8988T (cell line): ENCODE results near the gene S100A13.
A peak's percentile ranks its signal among the peaks of the same experiment; 100 is the strongest.
"Not testable (repeated sequence)": the region's sequence is repeated elsewhere in the genome, so short reads cannot be mapped to it uniquely, and the experiment has no call there.

Source experiments
- DNase-seq: peaks from one replicate; pipeline ENCODE4 v3.0.0; 2011

The S100A13 gene

DNA sequence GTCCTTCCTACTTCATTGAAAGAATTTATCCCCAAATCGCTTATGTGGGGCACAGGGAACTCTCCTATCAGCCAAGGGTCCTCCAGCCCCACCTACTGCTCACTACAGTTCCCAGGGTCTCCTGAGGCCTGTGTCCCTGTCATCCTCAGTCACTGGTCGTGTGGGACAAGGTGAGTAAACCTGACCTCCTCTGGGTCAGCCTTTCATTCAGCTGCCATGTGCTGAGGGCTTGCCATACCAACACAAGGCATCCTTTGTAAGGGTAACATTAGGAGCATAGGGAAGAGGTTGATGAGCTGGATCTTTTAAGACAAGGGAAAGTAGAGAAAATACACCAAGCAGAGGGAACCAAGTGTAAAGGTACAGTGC, 20.0 kb upstream of the S100A13 start:
- no peak for DNase-seq

DNA sequence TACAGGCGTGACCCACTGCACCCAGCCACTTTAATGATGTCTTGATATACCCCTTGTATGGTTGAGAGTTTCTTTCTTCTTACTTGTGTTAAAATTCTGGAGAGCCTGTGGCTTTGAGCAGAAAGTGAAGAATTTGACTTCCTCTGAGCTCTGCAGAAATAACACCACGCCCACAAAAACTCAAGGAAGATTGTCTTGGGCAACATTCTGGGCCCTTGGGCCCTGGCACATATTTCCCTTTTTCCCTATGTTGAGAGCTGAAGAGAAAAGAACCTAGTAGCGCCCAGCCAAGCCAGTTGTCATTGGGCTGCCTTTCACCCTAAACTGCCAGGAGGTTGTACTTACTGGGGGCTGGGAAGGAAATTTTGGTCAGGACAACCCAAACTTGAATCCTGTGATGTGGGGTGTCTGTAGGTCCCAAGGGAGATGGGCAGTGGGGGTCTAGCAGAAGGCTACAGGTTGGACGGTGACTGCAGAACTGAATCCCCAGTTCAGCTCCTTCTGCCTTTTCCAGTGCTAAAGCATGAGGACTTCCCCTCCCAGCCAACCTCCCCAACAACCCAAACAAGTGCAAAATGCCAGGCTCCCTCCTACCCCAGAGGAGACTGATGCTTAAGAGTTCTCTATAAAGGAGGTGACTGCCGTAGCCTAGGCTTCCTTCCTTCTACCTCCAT, 19.5 kb upstream of the S100A13 start:
- DNase-seq = no peak

- DNase-seq = no peak
These were observed 16.5 kb upstream of the S100A13 start for GRCh38 chr1:153643816-153644215.

DNA sequence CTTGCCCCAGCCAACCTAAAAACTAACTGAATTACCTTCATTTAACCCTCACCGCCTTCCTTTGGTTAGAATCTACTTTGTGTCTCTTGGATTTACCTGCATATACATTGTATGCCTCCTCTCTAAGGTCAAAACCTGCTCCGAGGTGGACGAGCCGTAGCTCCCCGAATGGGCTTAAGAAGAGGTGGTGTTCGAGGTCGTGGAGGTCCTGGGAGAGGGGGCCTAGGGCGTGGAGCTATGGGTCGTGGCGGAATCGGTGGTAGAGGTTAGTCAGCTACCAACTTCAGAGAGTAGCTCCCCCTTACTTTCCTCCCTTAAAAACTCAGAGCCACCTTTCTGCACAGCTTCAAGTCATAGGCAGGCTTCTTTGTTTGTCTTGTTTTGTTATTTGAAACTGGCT, 15.8 kb upstream of the S100A13 start:
- no peak for DNase-seq

DNA sequence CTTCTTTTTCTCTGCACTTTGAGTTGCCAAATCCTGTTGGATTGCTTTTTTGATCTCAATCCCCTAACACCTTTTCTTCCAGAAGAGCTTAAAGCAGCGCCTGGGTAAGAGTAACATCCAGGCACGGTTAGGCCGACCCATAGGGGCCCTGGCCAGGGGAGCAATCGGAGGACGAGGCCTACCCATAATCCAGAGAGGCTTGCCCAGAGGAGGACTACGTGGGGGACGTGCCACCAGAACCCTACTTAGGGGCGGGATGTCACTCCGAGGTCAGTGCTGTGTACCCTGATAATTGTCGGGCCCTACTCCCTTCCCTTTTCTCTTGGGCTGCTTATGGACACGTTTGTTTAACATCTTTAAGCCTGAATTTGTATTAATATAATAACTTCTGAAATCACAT, 14.9 kb upstream of the S100A13 start:
- no peak for DNase-seq

- DNase-seq = no peak
These were observed 13.6 kb upstream of the S100A13 start for GRCh38 chr1:153640861-153641260.

- not testable (repeated sequence) for DNase-seq
These were observed 12.9 kb upstream of the S100A13 start for GRCh38 chr1:153640213-153640612.

DNA sequence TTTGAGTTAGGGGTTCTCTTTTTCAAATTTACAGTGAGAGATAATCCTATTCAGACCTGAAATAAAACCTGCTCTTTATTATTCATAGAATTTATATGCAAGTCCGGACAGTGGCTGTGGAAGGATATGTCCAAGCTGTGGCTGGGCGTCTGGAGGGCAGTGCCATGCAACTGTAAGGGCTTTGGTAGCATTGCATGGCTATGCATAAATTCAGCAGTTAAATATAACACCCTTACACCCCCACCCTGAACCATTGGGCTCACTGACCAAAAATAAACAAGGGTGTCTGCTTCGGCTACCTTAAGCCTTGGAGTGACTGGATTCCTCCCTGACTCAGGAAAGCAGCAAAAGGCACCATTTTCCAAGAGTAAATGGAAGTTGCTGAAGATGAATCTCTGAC, 12.0 kb upstream of the S100A13 start:
- DNase-seq = no peak

DNA sequence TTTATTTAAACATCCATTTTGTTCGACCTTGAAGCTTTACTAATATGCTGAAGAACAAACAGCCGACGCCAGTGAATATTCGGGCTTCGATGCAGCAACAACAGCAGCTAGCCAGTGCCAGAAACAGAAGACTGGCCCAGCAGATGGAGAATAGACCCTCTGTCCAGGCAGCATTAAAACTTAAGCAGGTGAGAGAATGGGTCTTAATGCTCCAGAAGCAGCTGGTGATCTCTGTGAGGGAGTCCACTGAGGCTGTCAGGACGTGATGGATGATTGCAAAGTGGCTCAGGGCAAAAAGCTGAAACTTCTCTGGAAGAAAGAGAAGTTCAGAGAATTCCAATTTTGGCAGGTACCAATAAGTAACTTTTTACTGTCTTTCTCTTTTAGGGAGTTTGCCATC, 11.0 kb upstream of the S100A13 start:
- DNase-seq = no peak

DNA sequence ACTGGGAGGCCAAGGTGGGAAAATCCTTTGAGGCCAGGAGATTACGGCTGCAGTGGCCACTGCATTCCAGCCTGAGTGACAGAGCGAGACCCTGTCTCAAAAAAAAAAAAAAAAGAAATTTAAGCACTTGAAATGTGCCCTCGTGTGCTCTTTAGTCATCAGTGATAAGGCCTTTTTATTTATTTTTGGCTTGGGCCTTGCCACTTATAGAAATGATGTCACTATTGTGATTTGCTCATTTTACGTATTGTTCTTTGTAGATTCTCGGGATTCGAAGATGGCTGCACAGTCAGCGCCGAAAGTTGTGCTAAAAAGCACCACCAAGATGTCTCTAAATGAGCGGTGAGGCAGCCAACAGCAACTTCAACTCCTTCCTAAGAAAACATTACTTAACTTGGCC, 9.0 kb upstream of the S100A13 start:
- DNase-seq = no peak

- DNase-seq = no peak
These were observed 8.6 kb upstream of the S100A13 start for GRCh38 chr1:153635872-153636271.

GRCh38 chr1:153633754-153634665, 6.7 kb upstream of the S100A13 start, which contains the start of gene CHTOP:
Gene CHTOP (plus strand): TSS chr1:153634066. CDS start chr1:153636589, 2,523 bp downstream.
- DNase-seq = peak; percentile 90

GRCh38 chr1:153633161-153633753, 6.0 kb upstream of the S100A13 start:
- no peak for DNase-seq

- DNase-seq = no peak
These were observed 4.0 kb upstream of the S100A13 start for GRCh38 chr1:153631047-153632022.

GRCh38 chr1:153630384-153630783, 3.1 kb upstream of the S100A13 start:
- no peak for DNase-seq

GRCh38 chr1:153629971-153630370, 2.7 kb upstream of the S100A13 start:
- no peak for DNase-seq

DNA sequence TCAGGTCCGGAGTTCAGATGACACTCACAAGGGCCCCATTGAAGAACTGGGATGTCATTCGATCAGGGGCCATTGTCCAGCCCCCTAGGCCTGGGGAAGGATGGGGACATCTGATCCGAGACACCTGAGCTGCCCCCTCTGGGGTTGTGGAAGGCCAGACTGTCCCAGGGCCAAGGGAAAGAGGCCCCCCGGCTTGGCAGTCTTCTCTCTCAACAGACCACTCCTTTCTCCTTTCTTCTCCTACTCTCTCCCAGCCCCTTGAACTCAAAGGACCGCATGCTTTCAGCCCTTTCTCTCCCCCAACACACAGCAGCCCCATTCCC, 2.0 kb upstream of the S100A13 start:
- no peak for DNase-seq

GRCh38 chr1:153628638-153629342, 1.5 kb upstream of the S100A13 start:
- DNase-seq = no peak

DNA sequence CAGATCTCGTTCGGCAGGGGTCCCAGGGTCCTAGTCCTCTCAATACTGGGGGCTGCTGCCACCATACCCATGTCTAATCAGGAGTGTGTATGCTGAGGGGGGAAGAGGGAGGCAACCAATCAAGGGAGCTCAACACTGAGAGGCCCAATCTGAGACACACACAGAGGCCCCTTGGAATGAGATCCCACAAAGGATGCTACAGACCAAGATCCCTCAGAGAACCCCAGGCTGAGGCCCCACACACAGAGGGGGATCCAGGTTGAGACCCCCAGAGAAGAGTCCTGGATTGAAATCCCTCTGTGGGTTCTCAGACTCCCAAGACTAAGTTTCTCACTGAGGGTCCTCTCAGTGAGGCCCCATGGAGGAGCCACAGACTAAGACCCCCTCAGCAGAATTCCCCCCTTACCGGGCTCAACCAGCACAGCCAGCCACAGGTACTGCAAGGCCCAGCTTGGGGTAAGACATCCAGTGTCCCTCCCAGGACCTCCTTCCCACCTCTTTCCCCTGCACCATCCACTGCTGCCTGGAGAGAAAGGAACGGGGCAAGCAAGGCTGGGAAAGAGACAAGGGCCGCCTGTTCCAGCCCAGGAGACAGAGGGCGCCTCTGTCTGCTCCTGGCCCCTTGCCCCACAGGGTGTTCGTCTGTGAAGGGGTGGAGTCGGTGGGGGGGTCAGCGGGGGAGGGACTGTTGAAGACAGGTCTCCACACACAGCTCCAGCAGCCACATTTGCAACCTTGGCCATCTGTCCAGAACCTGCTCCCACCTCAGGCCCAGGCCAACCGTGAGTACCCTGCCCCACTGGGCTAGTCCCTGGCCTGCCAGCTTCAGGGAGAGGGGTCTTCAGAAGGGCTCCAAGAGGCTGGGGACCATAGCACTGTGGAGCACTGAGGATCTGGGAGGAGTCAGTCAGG, 666 bp upstream of the S100A13 start, which contains the start of gene S100A1:
S100A1 (plus strand) TSS at position 720 of the 912 bp plus-strand sequence. CDS start 2,088 bp downstream, outside the sequence.
- DNase-seq = no peak

GRCh38 chr1:153626477-153626903, 815 bp downstream of the S100A13 start:
- no peak for DNase-seq
